IPS-20b (cell line): ENCODE results near the gene NOP16.

ENCODE experiments used
- H3K27ac ChIP-seq: one replicate; pipeline ENCODE4 v1.5.1; 2013; ENCODE audit warnings: low read length
- H3K27me3 ChIP-seq: 2 replicates; pipeline ENCODE4 v1.6.1; 2013; ENCODE audit warnings: mild to moderate bottlenecking, low read length, inconsistent platforms; ENCODE audit not compliant: insufficient read depth
- H3K36me3 ChIP-seq: 2 replicates; pipeline ENCODE4 v1.6.1; 2013; ENCODE audit warnings: low read depth, mild to moderate bottlenecking, inconsistent platforms, low read length, moderate library complexity; ENCODE audit not compliant: insufficient read depth
- H3K4me1 ChIP-seq: 2 replicates; pipeline ENCODE4 v1.6.1; 2013; ENCODE audit warnings: mild to moderate bottlenecking, control low read depth, inconsistent platforms, low read length, moderate library complexity; ENCODE audit not compliant: insufficient read depth
- H3K4me3 ChIP-seq: 2 replicates; pipeline ENCODE4 v1.5.1; 2013; ENCODE audit warnings: mild to moderate bottlenecking, low read length, inconsistent platforms
- H3K9ac ChIP-seq: 2 replicates; pipeline ENCODE4 v1.6.1; 2013; ENCODE audit warnings: low read depth, mild to moderate bottlenecking, inconsistent platforms, low read length, moderate library complexity
- H3K9me3 ChIP-seq: 2 replicates; pipeline ENCODE4 v1.6.1; 2013; ENCODE audit warnings: mild to moderate bottlenecking, low read depth, low read length, inconsistent platforms; ENCODE audit not compliant: insufficient read depth

The NOP16 gene

DNA sequence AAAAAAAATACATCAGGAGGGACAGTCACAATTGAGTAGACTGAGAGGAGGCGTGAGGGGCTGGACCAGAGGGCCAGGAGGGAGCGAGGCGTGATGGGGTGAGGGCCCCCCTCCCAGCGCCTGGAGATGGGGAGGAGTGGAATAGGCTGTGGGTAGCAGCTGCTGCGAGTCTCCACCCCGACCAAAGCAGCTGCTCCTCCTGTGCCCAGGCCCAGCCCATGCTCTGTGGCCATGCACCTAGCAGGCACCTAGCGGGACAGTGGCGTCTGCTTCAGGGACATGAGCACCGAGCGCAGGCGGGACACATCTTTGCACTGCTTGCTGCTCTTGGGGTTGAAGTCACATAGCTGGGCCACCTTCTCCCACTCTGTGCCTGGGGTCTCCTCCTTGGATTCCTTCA, 4.1 kb upstream of the NOP16 start:
- H3K4me1 ChIP-seq, result peaks cover 2% of the 10 kb centered on the region; the same call in 1 of the 2 replicates
- no peaks in the 10 kb centered on the region for H3K9me3 ChIP-seq
- H3K27me3 ChIP-seq, result no peaks in the 10 kb centered on the region
- H3K9ac ChIP-seq, result no peak overlapping the region
- peaks cover 17% of the 10 kb centered on the region; the same call in 1 of the 2 replicates for H3K36me3 ChIP-seq
- H3K27ac ChIP-seq, result no peak overlapping the region
- H3K4me3 ChIP-seq, result no peak overlapping the region

DNA sequence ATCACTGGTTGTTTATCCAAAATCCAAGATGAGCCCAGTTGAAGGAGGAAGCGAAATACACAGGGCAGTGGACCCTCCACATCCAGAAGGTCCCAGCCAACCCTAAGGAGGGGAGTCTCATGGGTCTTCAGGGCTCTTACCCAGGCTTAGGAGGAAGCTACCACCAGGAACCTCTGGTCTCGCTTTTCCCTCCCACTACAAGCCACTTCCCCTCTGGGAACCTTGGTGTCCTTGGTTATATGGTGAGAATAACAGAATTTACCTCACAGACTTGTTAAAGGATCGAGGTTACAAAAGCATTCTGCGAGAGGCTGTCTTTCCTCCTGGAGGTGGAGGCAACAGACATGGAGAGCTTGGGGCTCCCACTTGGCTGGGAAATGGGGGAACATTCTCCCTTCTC, 3.6 kb upstream of the NOP16 start:
- Histone ChIP-seq H3K36me3 (peaks cover 21% of the 10 kb centered on the region; the same call in 1 of the 2 replicates), H3K27me3 (no peaks in the 10 kb centered on the region), H3K9ac (no peak overlapping the region), H3K27ac (no peak overlapping the region), H3K4me1 (peaks cover 5% of the 10 kb centered on the region; the same call in 1 of the 2 replicates), H3K4me3 (no peak overlapping the region), H3K9me3 (no peaks in the 10 kb centered on the region)

DNA sequence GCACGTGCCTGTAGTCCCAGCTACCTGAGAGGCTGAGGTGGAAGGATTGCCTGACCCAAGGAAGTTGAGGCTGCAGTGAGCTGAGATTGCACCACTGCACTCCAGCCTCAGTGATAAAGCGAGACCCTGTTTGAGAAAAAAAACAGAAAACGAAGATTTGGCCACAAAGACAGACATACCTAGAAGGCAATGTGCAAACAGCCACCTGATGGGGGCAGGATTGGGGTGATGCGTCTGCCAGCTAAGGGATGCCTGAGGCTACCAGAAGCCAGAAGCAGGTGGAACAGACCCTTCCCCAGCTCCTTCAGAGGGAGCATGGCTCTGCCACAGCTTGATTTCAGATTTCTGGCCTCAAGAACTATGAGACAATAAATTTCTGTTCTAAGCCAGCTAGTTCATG, 3.1 kb upstream of the NOP16 start:
- H3K36me3 ChIP-seq, result peaks cover 26% of the 10 kb centered on the region

DNA sequence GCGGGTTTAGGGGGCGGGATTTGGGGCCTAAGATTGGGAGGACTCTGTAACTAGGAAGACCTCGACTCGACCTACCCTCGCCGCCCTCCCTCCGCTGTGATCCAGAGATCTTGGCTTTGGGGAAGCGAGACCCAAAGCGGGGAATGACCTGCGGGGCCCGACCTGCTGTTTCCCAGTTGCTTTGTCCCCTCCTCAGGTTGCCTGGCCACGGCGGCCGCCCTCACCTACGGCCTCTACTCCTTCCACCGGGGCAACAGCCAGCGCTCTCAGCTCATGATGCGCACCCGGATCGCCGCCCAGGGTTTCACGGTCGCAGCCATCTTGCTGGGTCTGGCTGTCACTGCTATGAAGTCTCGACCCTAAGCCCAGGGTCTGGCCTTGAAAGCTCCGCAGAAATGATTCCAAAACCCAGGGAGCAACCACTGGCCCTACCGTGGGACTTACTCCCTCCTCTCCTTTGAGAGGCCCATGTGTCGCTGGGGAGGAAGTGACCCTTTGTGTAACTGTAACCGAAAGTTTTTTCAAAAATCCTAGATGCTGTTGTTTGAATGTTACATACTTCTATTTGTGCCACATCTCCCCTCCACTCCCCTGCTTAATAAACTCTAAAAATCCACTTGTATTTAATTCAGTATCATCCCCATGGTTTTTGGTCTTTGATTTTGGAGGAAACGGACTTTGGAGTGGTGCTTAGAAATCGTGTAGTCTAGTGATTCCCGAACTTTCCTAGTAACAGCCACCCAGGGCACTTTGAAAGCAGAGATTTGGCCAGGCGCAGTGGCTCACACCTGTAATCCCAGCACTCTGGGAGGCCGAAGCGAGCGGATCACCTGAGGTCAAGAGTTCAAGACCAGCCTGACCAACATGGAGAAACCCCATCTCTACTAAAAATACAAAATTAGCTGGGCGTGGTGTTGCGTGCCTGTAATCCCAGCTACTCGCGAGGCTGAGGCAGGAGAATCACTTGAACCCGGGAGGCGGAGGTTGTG, 1.0 kb upstream of the NOP16 start:
- Histone ChIP-seq H3K4me3 (peak overlapping the region; percentile 86), H3K36me3 (peaks cover 47% of the 10 kb centered on the region), H3K9me3 (no peaks in the 10 kb centered on the region), H3K4me1 (peaks cover 5% of the 10 kb centered on the region; the same call in 1 of the 2 replicates), H3K9ac (peak overlapping the region; percentile 95), H3K27ac (peak overlapping the region; percentile 77), H3K27me3 (no peaks in the 10 kb centered on the region)

More for the DNA sequence above, 3.1 kb upstream of the NOP16 start:
- H3K9me3 ChIP-seq, result no peaks in the 10 kb centered on the region
- no peak overlapping the region for H3K27ac ChIP-seq
- peaks cover 5% of the 10 kb centered on the region; the same call in 1 of the 2 replicates for H3K4me1 ChIP-seq
- H3K4me3 ChIP-seq, result no peak overlapping the region
- no peak overlapping the region for H3K9ac ChIP-seq
- no peaks in the 10 kb centered on the region for H3K27me3 ChIP-seq

DNA sequence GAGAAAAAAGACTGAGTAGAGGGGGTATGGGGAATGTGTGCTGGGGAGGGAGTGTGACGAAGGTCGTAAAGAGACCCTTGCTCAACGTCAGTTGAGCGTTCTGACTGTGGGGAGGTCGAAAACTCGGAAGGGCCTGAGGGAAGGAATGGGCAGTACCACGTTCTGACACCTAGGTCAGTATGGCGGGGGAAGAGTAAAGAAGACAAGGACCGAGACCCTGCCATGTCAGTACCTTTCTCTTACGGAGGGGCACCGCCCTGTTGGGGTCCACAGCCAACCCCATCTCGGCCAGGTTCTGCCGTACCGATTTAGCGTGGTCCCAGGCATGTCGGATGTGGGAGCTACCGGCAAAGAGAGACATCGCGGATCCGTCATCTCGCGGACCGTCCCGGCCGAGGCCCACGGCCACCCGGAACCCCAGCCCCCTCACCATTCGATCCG, 375 bp downstream of the NOP16 start:
- Histone ChIP-seq H3K4me3 (peak overlapping the region; percentile 86), H3K4me1 (peaks cover 5% of the 10 kb centered on the region; the same call in 1 of the 2 replicates), H3K36me3 (peaks cover 61% of the 10 kb centered on the region), H3K27me3 (no peaks in the 10 kb centered on the region), H3K27ac (no peak overlapping the region), H3K9ac (peak overlapping the region; percentile 95), H3K9me3 (no peaks in the 10 kb centered on the region)

DNA sequence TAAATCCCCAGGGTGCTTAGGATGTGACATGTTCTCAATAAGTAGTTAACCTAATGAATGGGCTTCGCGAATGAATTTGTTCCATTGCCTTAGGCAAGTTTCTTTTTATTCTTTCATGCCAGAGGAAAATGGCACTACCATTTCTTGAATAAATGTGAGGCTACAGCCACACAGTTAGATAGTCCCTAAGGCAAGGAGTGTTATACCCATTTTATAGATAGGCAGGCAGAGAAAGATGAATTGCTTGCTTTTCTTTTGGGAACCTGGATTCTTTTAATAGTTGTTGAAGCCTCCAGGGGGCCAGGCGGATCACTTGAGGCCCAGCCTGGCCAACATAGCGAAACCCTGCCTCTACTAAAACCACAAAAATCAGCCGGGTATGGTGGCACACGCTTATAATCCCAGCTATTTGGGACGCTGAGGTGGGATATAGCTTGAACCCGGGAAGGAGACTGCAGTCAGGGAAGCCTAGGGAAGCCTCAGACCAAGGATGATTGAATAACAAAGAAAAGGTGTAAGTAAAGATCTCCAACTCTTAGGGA, 943 bp downstream of the NOP16 start:
- Histone ChIP-seq H3K27me3 (no peaks in the 10 kb centered on the region), H3K36me3 (peaks cover 65% of the 10 kb centered on the region), H3K27ac (no peak overlapping the region), H3K9ac (peak overlapping the region; percentile 95), H3K4me3 (peak overlapping the region; percentile 86), H3K4me1 (peaks cover 5% of the 10 kb centered on the region; the same call in 1 of the 2 replicates), H3K9me3 (no peaks in the 10 kb centered on the region)

DNA sequence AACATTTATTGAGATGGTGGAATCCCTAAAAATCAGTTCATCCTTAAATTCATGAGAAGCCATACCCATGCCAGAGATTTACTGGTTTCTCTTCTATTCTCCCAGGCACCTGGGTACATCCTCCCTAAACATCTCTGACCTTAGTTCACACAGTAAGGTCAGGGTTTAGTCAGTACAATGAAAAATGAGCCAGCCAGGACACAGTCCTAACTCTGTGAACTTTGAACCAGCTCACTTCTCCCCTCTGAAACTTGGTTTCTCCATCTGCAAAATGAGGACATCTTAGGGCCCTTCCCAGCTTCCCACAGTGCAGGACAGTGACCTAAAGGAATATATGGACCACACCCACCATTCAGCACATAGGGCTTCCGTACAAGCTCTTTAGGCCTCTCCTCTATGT, 1.9 kb downstream of the NOP16 start:
- Histone ChIP-seq H3K4me3 (no peak overlapping the region), H3K36me3 (peaks cover 66% of the 10 kb centered on the region), H3K4me1 (peaks cover 5% of the 10 kb centered on the region; the same call in 1 of the 2 replicates), H3K27me3 (no peaks in the 10 kb centered on the region), H3K9ac (no peak overlapping the region), H3K27ac (no peak overlapping the region), H3K9me3 (no peaks in the 10 kb centered on the region)

DNA sequence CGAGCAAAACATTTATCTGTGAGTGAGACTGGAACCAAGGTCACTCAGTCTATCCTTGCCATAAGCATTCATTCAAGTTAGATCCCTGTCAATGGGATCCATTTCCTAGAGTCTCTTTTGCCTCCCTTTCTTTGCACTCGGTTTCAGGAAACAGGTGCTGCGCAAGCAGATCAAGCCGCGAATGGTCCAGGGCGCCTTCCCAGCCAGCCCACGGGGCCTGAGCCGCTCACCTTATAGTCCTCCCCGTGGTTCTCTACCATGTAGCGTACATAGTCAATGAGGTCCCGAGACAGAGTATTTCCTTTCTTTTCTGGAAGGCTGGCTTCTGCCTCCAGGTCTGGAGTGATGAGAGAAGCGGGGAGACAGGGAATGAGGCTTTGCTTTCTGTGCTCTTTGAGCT, 3.4 kb downstream of the NOP16 start:
- H3K27me3 ChIP-seq, result no peaks in the 10 kb centered on the region
- H3K9me3 ChIP-seq, result no peaks in the 10 kb centered on the region
- peaks cover 5% of the 10 kb centered on the region; the same call in 1 of the 2 replicates for H3K4me1 ChIP-seq
- H3K36me3 ChIP-seq, result peaks cover 65% of the 10 kb centered on the region
- H3K9ac ChIP-seq, result no peak overlapping the region
- H3K27ac ChIP-seq, result no peak overlapping the region
- no peak overlapping the region for H3K4me3 ChIP-seq

DNA sequence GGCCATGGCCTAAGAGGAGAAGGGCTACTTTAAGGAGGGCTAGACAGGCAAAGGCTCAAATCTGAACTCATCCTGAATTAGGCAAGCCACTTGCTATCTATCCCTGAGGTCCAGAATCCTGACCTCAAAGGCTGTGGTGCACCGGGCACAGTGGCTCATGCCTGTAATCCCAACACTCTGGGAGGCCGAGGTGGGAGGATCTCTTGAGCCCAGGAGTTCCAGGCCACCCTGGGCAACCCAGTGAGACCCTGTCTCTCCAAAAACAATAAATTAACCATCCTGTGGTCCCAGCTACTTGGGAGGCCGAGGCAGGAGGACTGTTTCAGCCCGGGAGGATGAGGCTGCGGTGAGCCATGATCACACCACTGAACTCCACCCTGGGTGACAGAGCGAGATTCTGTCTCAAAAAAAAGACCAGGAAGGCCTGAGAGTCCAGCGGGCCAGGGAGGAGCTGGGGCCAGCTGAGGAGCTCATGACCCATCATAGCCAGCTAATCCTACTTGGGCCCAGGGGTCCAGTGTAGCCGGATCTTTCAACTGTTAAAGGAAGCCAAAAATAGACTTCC, 4.0 kb downstream of the NOP16 start:
- Histone ChIP-seq H3K27me3 (no peaks in the 10 kb centered on the region), H3K36me3 (peaks cover 69% of the 10 kb centered on the region), H3K9me3 (no peaks in the 10 kb centered on the region), H3K4me3 (no peak overlapping the region), H3K4me1 (peaks cover 3% of the 10 kb centered on the region; the same call in 1 of the 2 replicates), H3K9ac (no peak overlapping the region), H3K27ac (no peak overlapping the region)

DNA sequence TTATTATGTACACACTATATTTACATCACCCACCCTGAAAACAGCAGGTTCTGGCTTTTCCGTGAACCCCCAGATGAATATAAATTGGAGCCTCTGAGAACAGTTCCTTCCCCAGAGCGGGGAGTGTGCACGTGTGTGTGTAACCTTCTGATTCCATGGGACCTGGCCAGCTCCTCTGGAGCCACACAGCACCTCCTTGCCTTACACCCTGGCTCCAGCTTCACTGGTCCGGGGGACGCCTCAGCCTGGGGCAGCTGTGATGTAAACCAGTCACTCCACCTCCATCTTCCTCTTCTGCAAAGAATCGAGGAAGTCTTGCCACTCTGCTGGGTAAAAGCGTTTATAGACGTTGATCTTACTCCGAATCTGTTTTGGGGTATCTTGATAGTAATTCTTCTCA, 4.4 kb downstream of the NOP16 start:
- Histone ChIP-seq H3K9ac (no peak overlapping the region), H3K36me3 (peaks cover 70% of the 10 kb centered on the region), H3K27me3 (no peaks in the 10 kb centered on the region), H3K27ac (no peak overlapping the region), H3K9me3 (no peaks in the 10 kb centered on the region), H3K4me3 (no peak overlapping the region), H3K4me1 (peaks cover 3% of the 10 kb centered on the region; the same call in 1 of the 2 replicates)

DNA sequence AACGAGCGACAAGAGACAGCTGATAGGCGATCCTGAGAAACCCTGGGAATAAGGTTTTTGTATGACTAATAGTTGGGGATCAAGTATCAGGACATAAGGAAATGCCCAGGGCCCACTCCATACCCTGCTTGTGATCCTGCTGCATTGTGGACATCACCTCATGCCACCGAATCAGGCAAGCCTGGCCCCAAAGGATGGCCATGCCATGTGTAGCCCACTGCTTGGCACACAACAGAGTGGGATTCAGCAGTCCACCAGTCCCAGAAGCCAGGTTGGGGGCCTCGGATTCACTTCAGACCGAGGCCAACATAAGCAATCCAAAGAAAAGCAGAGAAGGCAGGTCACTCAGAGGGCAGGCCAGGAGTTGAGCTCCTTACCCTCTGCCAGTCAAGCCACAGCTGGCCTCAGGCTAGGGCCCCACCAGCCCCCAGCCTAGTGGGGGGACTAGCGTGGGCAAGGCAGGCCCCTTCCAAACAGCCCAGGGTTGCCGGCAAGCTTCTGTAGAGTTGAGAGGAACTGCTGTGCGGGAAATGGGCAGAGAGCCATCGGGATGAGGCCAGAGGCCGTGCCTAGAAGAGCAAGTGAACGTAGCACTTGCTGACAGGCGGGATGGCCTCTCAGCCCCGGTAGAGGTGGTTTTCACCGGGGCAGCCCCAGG, 5.0 kb downstream of the NOP16 start:
- Histone ChIP-seq H3K27me3 (no peaks in the 10 kb centered on the region), H3K4me1 (peaks cover 3% of the 10 kb centered on the region; the same call in 1 of the 2 replicates), H3K4me3 (no peak overlapping the region), H3K36me3 (peaks cover 70% of the 10 kb centered on the region), H3K9me3 (no peaks in the 10 kb centered on the region), H3K27ac (no peak overlapping the region), H3K9ac (no peak overlapping the region)
